ENCODE data around the gene LINC01488. TPM values are rescaled to one million over a fixed set of nuclear protein-coding genes. Genes with fewer than 3 reads are reported as not detected.

Gene LINC01488
- total RNA-seq, 6 donors from 2014 or later, result not detected

DNA sequence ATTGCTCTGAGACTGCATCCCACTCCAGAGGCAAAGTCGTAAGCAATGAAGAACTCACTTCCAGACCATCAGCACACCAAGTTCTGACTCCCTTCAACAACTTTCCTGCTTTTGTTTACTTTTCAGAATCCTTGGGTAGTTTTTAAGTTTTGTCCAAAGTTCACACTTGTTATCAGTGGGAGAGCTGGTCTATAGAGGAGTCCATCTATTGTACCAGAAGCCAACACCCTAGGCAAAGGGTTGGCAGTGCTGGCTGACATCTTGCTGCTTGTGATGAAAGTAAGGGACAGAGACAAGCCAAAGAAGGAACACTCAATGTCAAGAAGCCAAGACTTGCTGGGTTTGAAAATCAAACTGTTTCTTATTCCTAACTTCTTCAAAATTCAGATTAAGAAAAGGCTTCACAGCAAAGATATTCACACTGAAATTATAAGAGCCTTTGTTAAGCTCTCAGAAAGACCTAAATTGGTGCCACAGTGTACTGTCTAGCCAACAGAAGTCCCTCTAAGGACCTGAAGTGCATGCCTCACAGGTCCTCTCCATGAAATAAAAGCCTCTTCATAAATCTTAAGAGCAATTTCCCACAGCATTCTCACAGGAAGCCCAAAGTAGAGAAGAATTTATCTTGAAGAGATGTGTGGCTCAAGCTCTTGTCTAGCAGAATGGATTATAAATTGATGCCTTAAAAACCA is 21.5 kb upstream of the LINC01488 start:
- H3K4me3 ChIP-seq, result no peak overlapping the region
- no peaks in the 10 kb centered on the region for H3K27me3 ChIP-seq
- WGBS, 2 donors, result 70 to 72% methylated on average over 1 of the region's 1 CpG
- TF ChIP-seq POLR2A (IDR thresholded peaks at IDR 0.05) (no peak), POLR2AphosphoS5 (IDR thresholded peaks at IDR 0.05) (no peak), EP300 (IDR thresholded peaks at IDR 0.05) (no peak)
- TF ChIP-seq, protein P1, sequence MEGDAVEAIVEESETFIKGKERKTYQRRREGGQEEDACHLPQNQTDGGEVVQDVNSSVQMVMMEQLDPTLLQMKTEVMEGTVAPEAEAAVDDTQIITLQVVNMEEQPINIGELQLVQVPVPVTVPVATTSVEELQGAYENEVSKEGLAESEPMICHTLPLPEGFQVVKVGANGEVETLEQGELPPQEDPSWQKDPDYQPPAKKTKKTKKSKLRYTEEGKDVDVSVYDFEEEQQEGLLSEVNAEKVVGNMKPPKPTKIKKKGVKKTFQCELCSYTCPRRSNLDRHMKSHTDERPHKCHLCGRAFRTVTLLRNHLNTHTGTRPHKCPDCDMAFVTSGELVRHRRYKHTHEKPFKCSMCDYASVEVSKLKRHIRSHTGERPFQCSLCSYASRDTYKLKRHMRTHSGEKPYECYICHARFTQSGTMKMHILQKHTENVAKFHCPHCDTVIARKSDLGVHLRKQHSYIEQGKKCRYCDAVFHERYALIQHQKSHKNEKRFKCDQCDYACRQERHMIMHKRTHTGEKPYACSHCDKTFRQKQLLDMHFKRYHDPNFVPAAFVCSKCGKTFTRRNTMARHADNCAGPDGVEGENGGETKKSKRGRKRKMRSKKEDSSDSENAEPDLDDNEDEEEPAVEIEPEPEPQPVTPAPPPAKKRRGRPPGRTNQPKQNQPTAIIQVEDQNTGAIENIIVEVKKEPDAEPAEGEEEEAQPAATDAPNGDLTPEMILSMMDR (IDR thresholded peaks at IDR 0.05), result no peak
- H3K27ac ChIP-seq, result no peak overlapping the region
- peaks cover 0 to 12% (median 6%) of the 10 kb centered on the region in 4 donors for H3K9me3 ChIP-seq
- H3K4me1 ChIP-seq, result peaks cover 3 to 11% (median 10%) of the 10 kb centered on the region in 4 donors
- H3K36me3 ChIP-seq, result no peaks in the 10 kb centered on the region
- DNase-seq (no peak), ATAC-seq (ENCODE audit: low FRiP score in 2 of 2) (no peak)

DNA sequence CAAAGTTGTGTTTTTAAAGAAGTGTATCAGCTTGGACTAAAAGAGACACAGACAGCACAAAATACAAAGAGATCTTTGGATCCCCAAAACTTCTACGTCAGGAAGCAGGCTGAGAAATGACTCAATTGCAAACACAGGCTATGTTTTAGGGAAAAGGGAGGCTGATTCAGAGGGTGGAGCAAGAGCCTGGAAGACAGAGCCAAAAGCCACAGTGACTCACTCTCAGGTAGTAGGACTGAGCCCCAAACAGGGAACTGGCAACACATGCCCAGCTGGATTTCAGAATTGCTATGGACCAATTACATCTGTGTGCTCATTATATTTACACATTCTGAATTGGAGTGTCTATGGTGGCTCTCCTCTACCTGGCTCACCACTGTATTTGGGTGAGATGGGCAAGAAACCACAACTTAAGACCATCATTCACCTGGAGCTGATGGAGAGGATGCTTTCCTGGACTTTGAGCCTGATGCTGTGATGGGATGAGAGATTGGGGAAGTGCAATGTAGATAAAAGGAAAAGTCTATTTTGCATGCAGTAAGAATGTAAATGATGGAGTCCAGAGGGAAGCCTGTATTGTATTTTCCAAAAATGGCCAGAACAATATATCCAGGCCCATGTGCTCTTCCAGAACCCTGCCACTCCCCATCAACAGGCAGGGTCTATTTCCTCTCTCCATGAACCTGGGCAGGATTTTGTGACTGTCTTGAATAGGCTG is 20.8 kb upstream of the LINC01488 start:
- TF ChIP-seq POLR2AphosphoS5 (IDR thresholded peaks at IDR 0.05), result no peak
- TF ChIP-seq POLR2A (IDR thresholded peaks at IDR 0.05), result no peak
- TF ChIP-seq EP300 (IDR thresholded peaks at IDR 0.05), result no peak
- TF ChIP-seq, protein P1 (IDR thresholded peaks at IDR 0.05), result no peak
- DNase-seq, result no peak
- Histone ChIP-seq H3K27me3 (no peaks in the 10 kb centered on the region), H3K27ac (no peak overlapping the region), H3K36me3 (no peaks in the 10 kb centered on the region), H3K4me3 (no peak overlapping the region), H3K4me1 (peaks cover 3 to 13% (median 11%) of the 10 kb centered on the region in 4 donors), H3K9me3 (peaks cover 0 to 12% (median 6%) of the 10 kb centered on the region in 4 donors)
- ATAC-seq (ENCODE audit: low FRiP score in 2 of 2), result peak in 1 of 2 donors; percentile 52
- WGBS, 2 donors, result 52 to 78% methylated on average over 1 of the region's 1 CpG

DNA sequence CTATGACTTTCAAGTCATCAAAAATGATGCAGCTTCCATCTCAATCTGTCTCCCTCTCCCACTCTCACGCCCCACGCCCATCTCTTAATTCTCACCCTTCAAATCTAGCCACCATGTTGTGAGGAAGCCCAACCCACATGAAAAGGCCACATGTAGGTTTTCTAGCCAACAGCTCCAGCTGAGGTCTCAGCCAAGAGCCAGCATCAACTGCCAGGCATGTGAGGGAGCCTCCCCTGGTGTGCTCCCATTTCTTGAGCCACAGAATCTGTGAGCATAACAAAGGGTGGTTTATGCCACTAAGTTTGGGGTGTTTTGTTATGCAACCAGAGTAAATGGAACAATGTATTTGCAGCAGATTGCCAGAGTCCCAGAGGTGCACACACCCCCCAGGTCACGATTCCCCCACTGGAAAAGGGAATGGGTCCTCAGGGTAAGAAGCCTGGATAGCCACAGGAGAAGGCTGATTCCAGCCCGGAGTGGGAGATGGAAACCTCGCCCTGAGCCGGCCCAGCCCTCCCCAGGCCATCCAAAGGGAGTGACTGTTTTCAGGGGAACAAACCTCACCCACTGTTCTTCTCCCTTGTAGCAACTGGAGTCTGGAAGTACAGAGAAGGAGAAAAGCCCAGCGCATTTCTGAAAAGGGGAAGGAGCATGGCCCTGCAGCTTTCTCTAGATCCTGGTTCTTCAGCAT is 20.0 kb upstream of the LINC01488 start:
- Histone ChIP-seq H3K4me1 (peaks cover 3 to 16% (median 11%) of the 10 kb centered on the region in 4 donors), H3K4me3 (no peak overlapping the region), H3K27me3 (no peaks in the 10 kb centered on the region), H3K36me3 (no peaks in the 10 kb centered on the region), H3K27ac (no peak overlapping the region), H3K9me3 (peaks cover 0 to 12% (median 6%) of the 10 kb centered on the region in 4 donors)
- 96% methylated on average over 7 of the region's 7 CpGs for WGBS, 2 donors
- DNase-seq (no peak), ATAC-seq (ENCODE audit: low FRiP score in 2 of 2) (no peak)
- TF ChIP-seq POLR2A (IDR thresholded peaks at IDR 0.05), result no peak
- no peak for TF ChIP-seq POLR2AphosphoS5 (IDR thresholded peaks at IDR 0.05)
- TF ChIP-seq, protein P1 (IDR thresholded peaks at IDR 0.05), result no peak
- TF ChIP-seq EP300 (IDR thresholded peaks at IDR 0.05), result no peak

DNA sequence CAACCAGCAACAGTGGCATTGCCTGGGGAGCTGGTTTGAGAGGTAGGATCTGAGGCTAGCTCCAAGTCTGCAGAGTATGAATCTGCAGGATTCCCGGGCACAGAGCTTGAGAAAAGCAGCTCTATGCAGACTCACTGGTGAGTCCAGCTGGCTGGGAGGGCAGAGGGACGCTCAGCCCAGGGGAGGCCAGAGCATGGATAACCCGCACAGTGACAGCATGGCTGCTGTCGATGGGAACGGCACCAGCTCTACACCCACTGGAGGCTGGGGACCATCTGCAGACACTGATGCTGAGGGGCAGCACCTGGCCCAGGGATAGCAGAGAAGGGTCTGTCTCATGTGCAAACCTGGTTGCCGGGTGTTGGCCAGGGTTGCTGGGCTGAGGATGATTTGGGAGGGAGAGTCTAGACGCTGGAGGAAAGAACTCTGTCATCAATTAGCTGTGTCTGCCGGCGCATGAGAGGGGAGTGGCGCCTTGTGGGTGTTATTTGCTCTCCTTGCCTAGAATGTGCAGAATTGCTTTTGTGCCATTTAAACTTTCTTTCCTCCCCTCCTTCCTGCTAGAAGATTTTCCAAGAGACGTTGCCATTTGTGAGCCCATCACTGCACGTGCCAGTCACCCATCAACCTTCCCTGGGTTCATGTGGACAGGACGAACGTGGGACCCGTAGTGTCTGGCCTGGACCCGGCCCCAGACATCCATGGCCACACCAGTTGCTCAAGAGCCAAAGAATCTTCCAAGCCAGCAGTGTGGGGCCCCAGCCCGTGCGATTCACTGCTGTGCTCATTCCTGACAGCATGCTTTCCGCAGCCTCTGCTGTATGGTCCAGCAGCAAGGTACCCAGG is 19.1 kb upstream of the LINC01488 start:
- Histone ChIP-seq H3K4me3 (no peak overlapping the region), H3K27ac (no peak overlapping the region), H3K36me3 (no peaks in the 10 kb centered on the region), H3K9me3 (peaks cover 0 to 12% (median 6%) of the 10 kb centered on the region in 4 donors), H3K4me1 (peaks cover 3 to 16% (median 11%) of the 10 kb centered on the region in 4 donors), H3K27me3 (no peaks in the 10 kb centered on the region)
- ATAC-seq (ENCODE audit: low FRiP score in 2 of 2), result peak in 1 of 2 donors; percentile 79
- DNase-seq, result no peak
- TF ChIP-seq POLR2AphosphoS5 (IDR thresholded peaks at IDR 0.05) (no peak), EP300 (IDR thresholded peaks at IDR 0.05) (no peak), POLR2A (IDR thresholded peaks at IDR 0.05) (no peak)
- TF ChIP-seq, protein P1 (IDR thresholded peaks at IDR 0.05), result no peak
- 82 to 83% methylated on average over 19 of the region's 19 CpGs for WGBS, 2 donors

Measured in upper lobe of left lung (tissue), 6 donors.